WTC11 (cell line): Measurements from ENCODE around the gene UQCR11. TPM values are rescaled to one million over a fixed set of nuclear protein-coding genes. Genes with fewer than 3 reads are reported as not detected.

Experiments
- ATAC-seq: fragments of 200-7000 bp; cut with Tn5 transposase; 2 replicates; pipeline ENCODE4 v1.10.0; 2021; ENCODE audit warnings: mild to moderate bottlenecking, moderate library complexity
- CTCF ChIA-PET: fragments of 300-600 bp; sonication (Branson Sonifier 250); formaldehyde crosslinking; loops from one replicate; lab custom pipeline; 2021; ENCODE audit warnings: antibody characterized with exemption; lab: Charles Lee
- POLR2A ChIA-PET: fragments of 350-600 bp; sonication (Branson Sonifier 250); formaldehyde crosslinking; loops from one replicate; lab custom pipeline; 2021; ENCODE audit warnings: antibody characterized with exemption; lab: Charles Lee
- DNase-seq: peaks from one replicate; pipeline ENCODE4 v3.0.0; 2021; ENCODE audit warnings: low spot score
- H3K27ac Mint-ChIP-seq: 2 replicates; pipeline ENCODE4 v1.8.0; 2021; ENCODE audit warnings: mixed read lengths
- H3K27me3 Mint-ChIP-seq: 2 replicates; pipeline ENCODE4 v1.8.0; 2021; ENCODE audit warnings: low read depth, mild to moderate bottlenecking, moderate library complexity, mixed read lengths
- H3K36me3 Mint-ChIP-seq: 2 replicates; pipeline ENCODE4 v1.8.0; 2021; ENCODE audit warnings: mixed read lengths
- H3K4me1 Mint-ChIP-seq: 2 replicates; pipeline ENCODE4 v1.8.0; 2022; ENCODE audit warnings: mixed read lengths
- H3K4me3 Mint-ChIP-seq: 2 replicates; pipeline ENCODE4 v1.8.0; 2021; ENCODE audit warnings: mild to moderate bottlenecking, moderate library complexity, mixed read lengths
- H3K9me3 Mint-ChIP-seq: 2 replicates; pipeline ENCODE4 v1.8.0; 2021; ENCODE audit warnings: mixed read lengths
- ETV6 ChIP-seq: sonication (generic); formaldehyde crosslinking; IDR thresholded peaks from 2 replicates; pipeline ENCODE4 v1.8.1; 2022; ENCODE audit warnings: mild to moderate bottlenecking, missing genetic modification reagents
- FOXK1 ChIP-seq: sonication (generic); formaldehyde crosslinking; IDR thresholded peaks from 2 replicates; pipeline ENCODE4 v1.8.0; 2022; ENCODE audit warnings: mild to moderate bottlenecking, moderate library complexity, missing genetic modification reagents
- FOXP1 ChIP-seq: sonication (generic); formaldehyde crosslinking; IDR thresholded peaks from 2 replicates; pipeline ENCODE4 v1.8.0; 2022; ENCODE audit warnings: missing genetic modification reagents, mild to moderate bottlenecking, moderate library complexity, borderline replicate concordance
- JUN ChIP-seq: sonication (generic); formaldehyde crosslinking; IDR thresholded peaks from 2 replicates; pipeline ENCODE4 v1.8.0; 2023; ENCODE audit warnings: mild to moderate bottlenecking, missing genetic modification reagents
- NFYB ChIP-seq: sonication (generic); formaldehyde crosslinking; conservative IDR thresholded peaks from 2 replicates; pipeline ENCODE4 v1.8.0; 2022; ENCODE audit warnings: low read depth, missing genetic modification reagents
- RORB ChIP-seq: fragments of 250-450 bp; sonication (Bioruptor Pico); IDR thresholded peaks from 2 replicates; pipeline ENCODE4 v1.9.0; 2021; ENCODE audit warnings: mild to moderate bottlenecking
- SP1 ChIP-seq: sonication (generic); formaldehyde crosslinking; conservative IDR thresholded peaks from 2 replicates; pipeline ENCODE4 v1.8.1; 2022; ENCODE audit warnings: missing genetic modification reagents
- TCF7 ChIP-seq: sonication (generic); formaldehyde crosslinking; IDR thresholded peaks from 2 replicates; pipeline ENCODE4 v1.8.0; 2022; ENCODE audit warnings: mild to moderate bottlenecking, low read depth, missing genetic modification reagents, moderate library complexity
- ZBTB21 ChIP-seq: sonication (generic); formaldehyde crosslinking; IDR thresholded peaks from 2 replicates; pipeline ENCODE4 v1.8.1; 2023; ENCODE audit warnings: mild to moderate bottlenecking, missing genetic modification reagents, borderline replicate concordance
- ZNF263 ChIP-seq: sonication (generic); formaldehyde crosslinking; IDR thresholded peaks from 2 replicates; pipeline ENCODE4 v1.8.1; 2022; ENCODE audit warnings: low read depth, mild to moderate bottlenecking, moderate library complexity, missing genetic modification reagents
- ZNF416 ChIP-seq: fragments of 250-450 bp; sonication (Bioruptor Pico); IDR thresholded peaks from 2 replicates; pipeline ENCODE4 v1.9.0; 2021; ENCODE audit warnings: mild to moderate bottlenecking, inconsistent platforms
- total RNA-seq: library from RNA; stranded (reverse); gene quantifications from 3 replicates; pipeline ENCODE4 v1.2.3, GENCODE V29; 2021
- TF ChIP-seq, protein P1 (sequence below): fragments of 250-450 bp; sonication (Bioruptor Pico); IDR thresholded peaks from 2 replicates; pipeline ENCODE4 v1.9.0; 2021; ENCODE audit warnings: moderate library complexity, mild to moderate bottlenecking, inconsistent platforms, borderline replicate concordance
- TF ChIP-seq, protein P2 (sequence below): sonication (generic); formaldehyde crosslinking; IDR thresholded peaks from 2 replicates; pipeline ENCODE4 v1.8.0; 2023; ENCODE audit warnings: mild to moderate bottlenecking, missing genetic modification reagents
- TF ChIP-seq, protein P3 (sequence below): fragments of 250-450 bp; sonication (Bioruptor Pico); IDR thresholded peaks from 2 replicates; pipeline ENCODE4 v1.9.0; 2021; ENCODE audit warnings: mild to moderate bottlenecking
- TF ChIP-seq, protein P4 (sequence below): sonication (generic); formaldehyde crosslinking; IDR thresholded peaks from 2 replicates; pipeline ENCODE4 v1.8.0; 2022; ENCODE audit warnings: mild to moderate bottlenecking, missing genetic modification reagents
- TF ChIP-seq, protein P5 (sequence below): sonication (generic); formaldehyde crosslinking; IDR thresholded peaks from 2 replicates; pipeline ENCODE4 v1.8.1; 2023; ENCODE audit warnings: mild to moderate bottlenecking, missing genetic modification reagents
- TF ChIP-seq, protein P6 (sequence below): sonication (generic); formaldehyde crosslinking; IDR thresholded peaks from 2 replicates; pipeline ENCODE4 v1.8.0; 2022; ENCODE audit warnings: mild to moderate bottlenecking, missing genetic modification reagents
- TF ChIP-seq, protein P7 (sequence below): sonication (generic); formaldehyde crosslinking; IDR thresholded peaks from 2 replicates; pipeline ENCODE4 v1.8.0; 2023; ENCODE audit warnings: missing genetic modification reagents, mild to moderate bottlenecking, borderline replicate concordance

Gene UQCR11
- total RNA-seq, 1 experiment from 2014 or later = 198 TPM

DNA sequence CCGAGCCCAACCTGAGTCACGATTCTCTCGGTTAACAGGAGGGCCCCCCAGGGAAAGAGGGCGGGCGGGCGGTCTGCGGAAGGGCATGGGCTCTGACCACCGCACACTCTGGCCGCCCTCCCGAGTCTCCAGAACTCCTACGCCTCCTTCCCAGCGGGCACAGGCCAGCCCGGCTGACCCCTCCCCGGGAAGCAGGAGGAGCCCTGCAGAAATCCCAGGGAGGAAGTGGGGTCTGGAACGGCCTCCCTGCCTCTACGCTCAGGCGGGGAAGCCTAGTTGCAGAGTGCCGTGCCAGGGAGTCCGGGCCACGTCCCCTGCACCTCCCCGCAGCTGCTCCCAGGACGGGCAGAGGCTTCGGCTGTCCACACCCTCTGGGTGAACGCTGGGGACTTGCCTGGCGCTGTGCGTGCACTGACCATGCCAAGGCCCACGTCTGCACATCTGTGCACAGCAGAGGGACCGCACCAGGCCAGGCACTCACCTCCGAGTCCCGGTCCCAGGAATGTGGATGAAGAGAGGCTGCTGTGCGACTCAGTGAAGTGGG lies 26.4 kb upstream of the UQCR11 start (continued):
- TF ChIP-seq, protein P1, sequence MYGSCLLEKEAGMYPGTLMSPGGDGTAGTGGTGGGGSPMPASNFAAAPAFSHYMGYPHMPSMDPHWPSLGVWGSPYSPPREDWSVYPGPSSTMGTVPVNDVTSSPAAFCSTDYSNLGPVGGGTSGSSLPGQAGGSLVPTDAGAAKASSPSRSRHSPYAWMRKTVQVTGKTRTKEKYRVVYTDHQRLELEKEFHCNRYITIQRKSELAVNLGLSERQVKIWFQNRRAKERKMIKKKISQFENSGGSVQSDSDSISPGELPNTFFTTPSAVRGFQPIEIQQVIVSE (CRISPR knock-in tag) = no peak
- TF ChIP-seq RORB (CRISPR knock-in tag) (no peak), ZBTB21 (CRISPR knock-in tag) (no peak)
- TF ChIP-seq, protein P2, sequence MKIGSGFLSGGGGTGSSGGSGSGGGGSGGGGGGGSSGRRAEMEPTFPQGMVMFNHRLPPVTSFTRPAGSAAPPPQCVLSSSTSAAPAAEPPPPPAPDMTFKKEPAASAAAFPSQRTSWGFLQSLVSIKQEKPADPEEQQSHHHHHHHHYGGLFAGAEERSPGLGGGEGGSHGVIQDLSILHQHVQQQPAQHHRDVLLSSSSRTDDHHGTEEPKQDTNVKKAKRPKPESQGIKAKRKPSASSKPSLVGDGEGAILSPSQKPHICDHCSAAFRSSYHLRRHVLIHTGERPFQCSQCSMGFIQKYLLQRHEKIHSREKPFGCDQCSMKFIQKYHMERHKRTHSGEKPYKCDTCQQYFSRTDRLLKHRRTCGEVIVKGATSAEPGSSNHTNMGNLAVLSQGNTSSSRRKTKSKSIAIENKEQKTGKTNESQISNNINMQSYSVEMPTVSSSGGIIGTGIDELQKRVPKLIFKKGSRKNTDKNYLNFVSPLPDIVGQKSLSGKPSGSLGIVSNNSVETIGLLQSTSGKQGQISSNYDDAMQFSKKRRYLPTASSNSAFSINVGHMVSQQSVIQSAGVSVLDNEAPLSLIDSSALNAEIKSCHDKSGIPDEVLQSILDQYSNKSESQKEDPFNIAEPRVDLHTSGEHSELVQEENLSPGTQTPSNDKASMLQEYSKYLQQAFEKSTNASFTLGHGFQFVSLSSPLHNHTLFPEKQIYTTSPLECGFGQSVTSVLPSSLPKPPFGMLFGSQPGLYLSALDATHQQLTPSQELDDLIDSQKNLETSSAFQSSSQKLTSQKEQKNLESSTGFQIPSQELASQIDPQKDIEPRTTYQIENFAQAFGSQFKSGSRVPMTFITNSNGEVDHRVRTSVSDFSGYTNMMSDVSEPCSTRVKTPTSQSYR (CRISPR knock-in tag) = no peak
- TF ChIP-seq, protein P3, sequence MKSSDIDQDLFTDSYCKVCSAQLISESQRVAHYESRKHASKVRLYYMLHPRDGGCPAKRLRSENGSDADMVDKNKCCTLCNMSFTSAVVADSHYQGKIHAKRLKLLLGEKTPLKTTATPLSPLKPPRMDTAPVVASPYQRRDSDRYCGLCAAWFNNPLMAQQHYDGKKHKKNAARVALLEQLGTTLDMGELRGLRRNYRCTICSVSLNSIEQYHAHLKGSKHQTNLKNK (CRISPR knock-in tag) = no peak

DNA sequence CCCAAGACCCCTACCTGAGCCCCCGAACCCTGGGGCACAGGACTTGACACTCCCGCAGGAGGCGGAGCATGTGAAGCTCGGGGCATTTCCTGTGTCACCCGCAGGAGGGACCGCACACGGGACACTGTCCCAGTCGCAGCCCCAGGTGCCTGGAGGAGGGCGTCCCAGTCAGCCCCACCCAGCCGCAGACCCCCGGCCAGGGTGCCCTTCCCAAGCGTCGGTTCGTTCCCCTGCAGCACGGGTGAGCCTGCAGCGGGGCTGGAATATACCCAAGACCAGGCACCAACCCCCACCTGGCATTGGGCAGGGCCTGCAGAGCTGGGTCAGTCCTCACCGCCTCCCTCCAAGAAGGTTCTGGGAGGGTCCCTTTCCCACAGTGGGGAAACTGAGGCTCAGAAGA lies 25.5 kb upstream of the UQCR11 start:
- H3K4me1 Mint-ChIP-seq = no peaks in the 10 kb centered on the region
- no peaks in the 10 kb centered on the region for H3K27me3 Mint-ChIP-seq
- H3K27ac Mint-ChIP-seq = no peak overlapping the region
- H3K36me3 Mint-ChIP-seq = peaks cover 25% of the 10 kb centered on the region
- DNase-seq (no peak), ATAC-seq (no peak)
- POLR2A ChIA-PET = no interaction called here
- TF ChIP-seq, protein P4, sequence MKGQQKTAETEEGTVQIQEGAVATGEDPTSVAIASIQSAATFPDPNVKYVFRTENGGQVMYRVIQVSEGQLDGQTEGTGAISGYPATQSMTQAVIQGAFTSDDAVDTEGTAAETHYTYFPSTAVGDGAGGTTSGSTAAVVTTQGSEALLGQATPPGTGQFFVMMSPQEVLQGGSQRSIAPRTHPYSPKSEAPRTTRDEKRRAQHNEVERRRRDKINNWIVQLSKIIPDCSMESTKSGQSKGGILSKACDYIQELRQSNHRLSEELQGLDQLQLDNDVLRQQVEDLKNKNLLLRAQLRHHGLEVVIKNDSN (CRISPR knock-in tag) = no peak
- TF ChIP-seq FOXK1 (CRISPR knock-in tag) = no peak
- no peak for TF ChIP-seq ETV6 (CRISPR knock-in tag)
- TF ChIP-seq ZNF263 (CRISPR knock-in tag) = no peak
- TF ChIP-seq ZNF416 = no peak
- TF ChIP-seq, protein P5, sequence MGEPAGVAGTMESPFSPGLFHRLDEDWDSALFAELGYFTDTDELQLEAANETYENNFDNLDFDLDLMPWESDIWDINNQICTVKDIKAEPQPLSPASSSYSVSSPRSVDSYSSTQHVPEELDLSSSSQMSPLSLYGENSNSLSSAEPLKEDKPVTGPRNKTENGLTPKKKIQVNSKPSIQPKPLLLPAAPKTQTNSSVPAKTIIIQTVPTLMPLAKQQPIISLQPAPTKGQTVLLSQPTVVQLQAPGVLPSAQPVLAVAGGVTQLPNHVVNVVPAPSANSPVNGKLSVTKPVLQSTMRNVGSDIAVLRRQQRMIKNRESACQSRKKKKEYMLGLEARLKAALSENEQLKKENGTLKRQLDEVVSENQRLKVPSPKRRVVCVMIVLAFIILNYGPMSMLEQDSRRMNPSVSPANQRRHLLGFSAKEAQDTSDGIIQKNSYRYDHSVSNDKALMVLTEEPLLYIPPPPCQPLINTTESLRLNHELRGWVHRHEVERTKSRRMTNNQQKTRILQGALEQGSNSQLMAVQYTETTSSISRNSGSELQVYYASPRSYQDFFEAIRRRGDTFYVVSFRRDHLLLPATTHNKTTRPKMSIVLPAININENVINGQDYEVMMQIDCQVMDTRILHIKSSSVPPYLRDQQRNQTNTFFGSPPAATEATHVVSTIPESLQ = no peak
- TF ChIP-seq JUN = no peak
- TF ChIP-seq, protein P6, sequence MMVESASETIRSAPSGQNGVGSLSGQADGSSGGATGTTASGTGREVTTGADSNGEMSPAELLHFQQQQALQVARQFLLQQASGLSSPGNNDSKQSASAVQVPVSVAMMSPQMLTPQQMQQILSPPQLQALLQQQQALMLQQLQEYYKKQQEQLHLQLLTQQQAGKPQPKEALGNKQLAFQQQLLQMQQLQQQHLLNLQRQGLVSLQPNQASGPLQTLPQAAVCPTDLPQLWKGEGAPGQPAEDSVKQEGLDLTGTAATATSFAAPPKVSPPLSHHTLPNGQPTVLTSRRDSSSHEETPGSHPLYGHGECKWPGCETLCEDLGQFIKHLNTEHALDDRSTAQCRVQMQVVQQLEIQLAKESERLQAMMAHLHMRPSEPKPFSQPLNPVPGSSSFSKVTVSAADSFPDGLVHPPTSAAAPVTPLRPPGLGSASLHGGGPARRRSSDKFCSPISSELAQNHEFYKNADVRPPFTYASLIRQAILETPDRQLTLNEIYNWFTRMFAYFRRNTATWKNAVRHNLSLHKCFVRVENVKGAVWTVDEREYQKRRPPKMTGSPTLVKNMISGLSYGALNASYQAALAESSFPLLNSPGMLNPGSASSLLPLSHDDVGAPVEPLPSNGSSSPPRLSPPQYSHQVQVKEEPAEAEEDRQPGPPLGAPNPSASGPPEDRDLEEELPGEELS (CRISPR knock-in tag) = no peak
- TF ChIP-seq SP1 (CRISPR knock-in tag) = no peak
- TF ChIP-seq, protein P7, sequence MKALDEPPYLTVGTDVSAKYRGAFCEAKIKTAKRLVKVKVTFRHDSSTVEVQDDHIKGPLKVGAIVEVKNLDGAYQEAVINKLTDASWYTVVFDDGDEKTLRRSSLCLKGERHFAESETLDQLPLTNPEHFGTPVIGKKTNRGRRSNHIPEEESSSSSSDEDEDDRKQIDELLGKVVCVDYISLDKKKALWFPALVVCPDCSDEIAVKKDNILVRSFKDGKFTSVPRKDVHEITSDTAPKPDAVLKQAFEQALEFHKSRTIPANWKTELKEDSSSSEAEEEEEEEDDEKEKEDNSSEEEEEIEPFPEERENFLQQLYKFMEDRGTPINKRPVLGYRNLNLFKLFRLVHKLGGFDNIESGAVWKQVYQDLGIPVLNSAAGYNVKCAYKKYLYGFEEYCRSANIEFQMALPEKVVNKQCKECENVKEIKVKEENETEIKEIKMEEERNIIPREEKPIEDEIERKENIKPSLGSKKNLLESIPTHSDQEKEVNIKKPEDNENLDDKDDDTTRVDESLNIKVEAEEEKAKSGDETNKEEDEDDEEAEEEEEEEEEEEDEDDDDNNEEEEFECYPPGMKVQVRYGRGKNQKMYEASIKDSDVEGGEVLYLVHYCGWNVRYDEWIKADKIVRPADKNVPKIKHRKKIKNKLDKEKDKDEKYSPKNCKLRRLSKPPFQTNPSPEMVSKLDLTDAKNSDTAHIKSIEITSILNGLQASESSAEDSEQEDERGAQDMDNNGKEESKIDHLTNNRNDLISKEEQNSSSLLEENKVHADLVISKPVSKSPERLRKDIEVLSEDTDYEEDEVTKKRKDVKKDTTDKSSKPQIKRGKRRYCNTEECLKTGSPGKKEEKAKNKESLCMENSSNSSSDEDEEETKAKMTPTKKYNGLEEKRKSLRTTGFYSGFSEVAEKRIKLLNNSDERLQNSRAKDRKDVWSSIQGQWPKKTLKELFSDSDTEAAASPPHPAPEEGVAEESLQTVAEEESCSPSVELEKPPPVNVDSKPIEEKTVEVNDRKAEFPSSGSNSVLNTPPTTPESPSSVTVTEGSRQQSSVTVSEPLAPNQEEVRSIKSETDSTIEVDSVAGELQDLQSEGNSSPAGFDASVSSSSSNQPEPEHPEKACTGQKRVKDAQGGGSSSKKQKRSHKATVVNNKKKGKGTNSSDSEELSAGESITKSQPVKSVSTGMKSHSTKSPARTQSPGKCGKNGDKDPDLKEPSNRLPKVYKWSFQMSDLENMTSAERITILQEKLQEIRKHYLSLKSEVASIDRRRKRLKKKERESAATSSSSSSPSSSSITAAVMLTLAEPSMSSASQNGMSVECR (CRISPR knock-in tag) = no peak
- TF ChIP-seq, protein P1 (CRISPR knock-in tag) = no peak
- no peak for TF ChIP-seq FOXP1 (CRISPR knock-in tag)
- TF ChIP-seq TCF7 (CRISPR knock-in tag) = no peak
- no peak for TF ChIP-seq NFYB
- TF ChIP-seq, all 79 proteins: peak for 0
- H3K4me3 Mint-ChIP-seq = no peak overlapping the region
- no peaks in the 10 kb centered on the region for H3K9me3 Mint-ChIP-seq
- CTCF ChIA-PET = no interaction called here
